Measurements from ENCODE around the gene GSTO2.

The GSTO2 gene

GRCh38 chr10:104344219-104344618 lies 75.2 kb downstream of the GSTO2 start:
- no peak for DNase-seq

GRCh38 chr10:104345515-104345914 lies 76.5 kb downstream of the GSTO2 start:
- no peak for DNase-seq

- no peak for DNase-seq
Observed at GRCh38 chr10:104345941-104346340, 77.0 kb downstream of the GSTO2 start.

DNA sequence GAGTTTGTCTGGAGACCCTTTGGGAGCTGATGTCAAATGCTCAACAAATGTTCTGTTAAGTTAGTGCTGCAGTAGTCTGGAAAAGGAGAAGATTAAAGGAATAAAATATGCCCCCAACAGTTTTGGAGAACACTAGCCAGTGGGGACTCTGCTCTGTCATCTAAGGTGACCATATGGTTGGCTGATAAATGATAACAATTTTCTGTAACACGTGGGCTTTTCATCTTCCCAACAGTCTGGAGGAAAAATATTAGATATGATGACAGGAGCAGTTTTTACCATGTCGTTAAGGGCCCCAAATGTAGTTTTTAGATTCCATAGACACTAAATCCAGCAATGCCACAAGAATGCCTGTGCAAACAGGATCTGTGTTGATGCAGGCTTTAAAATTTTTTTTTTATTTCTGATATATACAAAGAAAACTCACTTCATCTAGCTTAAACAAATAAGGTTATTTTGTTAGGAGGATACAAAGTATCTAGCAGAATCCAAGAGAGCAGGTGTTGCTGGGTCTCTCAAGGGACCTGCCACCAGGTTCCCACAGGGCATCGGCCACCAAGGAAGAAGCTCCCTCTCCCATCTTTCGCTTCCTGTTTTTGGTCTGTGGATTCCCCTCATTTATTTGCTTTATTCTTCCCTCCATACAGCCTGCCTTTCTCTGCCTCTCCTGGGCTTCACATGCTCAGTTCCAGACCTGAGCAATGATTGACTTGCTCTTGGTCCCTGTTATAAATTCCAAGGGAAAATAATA lies 78.5 kb downstream of the GSTO2 start:
- no peak for DNase-seq

DNA sequence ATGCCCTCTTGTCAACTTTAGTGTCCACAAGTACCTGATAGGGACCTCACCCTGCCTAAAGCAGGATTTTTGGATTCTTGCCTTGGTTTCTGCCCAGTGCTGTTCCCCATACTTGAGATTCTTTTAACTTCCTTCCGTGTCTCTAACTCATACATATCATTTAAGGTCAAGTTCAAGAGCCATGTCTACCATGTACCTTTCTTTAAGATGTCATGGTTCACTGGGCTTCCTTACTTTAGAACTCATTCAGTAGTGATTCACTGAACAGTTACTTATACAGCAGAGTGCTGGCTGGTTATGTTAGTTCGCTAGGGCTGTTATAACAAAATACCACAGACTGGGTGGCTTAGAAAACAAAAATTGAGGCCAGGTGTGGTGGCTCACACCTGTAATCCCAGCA lies 79.6 kb downstream of the GSTO2 start:
- no peak for DNase-seq

GRCh38 chr10:104349623-104350126 lies 80.7 kb downstream of the GSTO2 start:
- no peak for DNase-seq

- no peak for DNase-seq
Observed at GRCh38 chr10:104350127-104350635, 81.2 kb downstream of the GSTO2 start.

DNA sequence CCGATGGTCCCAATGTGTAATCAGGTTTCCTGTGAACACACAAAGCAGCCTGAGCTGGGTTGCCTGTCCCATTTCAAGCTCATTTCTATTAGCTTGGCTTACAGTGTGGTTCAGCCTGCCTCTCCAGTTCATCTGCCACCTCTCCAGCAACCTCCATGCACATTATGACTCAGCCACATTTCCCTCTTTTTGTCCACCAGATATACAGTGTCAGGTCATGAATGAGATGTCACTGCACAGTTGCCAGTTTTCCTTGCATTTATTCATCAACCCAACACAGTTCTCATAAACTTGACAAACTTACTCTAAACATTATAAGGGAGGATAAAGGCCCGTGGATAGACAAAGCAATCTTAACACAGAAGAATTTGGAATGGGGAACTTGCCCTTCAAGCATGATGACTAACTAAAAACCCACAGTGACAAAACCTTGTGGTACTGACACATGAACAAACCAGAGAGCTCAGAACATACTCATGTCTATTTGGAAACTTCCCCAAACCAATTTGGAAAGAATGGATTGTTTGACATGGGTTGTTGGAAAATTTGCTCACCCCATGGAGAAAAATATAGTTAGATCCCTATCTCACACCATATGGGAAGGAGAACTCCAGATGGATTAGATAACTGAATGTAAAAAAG lies 82.2 kb downstream of the GSTO2 start:
- no peak for DNase-seq

DNA sequence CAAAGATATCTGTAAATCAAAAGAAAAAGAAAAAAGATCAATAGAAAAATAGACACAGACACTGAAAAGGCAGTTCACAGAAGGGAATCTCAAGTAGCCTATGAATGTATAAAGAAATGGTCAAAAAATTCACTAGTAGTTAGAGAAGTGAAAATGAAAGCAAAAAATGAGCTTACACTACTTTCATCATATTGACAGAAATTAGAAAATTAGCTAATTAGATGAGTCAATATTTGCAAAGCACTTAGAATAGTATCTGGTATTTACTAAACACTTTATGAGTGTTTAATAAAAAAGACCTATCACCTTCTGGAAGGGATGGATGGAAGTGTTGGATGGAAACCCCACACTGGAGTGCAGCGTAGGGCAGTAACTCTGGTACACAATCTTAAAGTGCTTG lies 82.9 kb downstream of the GSTO2 start:
- no peak for DNase-seq

- DNase-seq: peak; percentile 86
Observed at GRCh38 chr10:104353325-104354048, 84.5 kb downstream of the GSTO2 start, which contains the start of gene CFAP58. Gene CFAP58, plus strand, starts transcription at chr10:104353833. Its CDS starts 65 bp downstream, at chr10:104353898.

Measured in activated naive CD4-positive, alpha-beta T cell treated with anti-CD3 and anti-CD28 coated beads, Interleukin-2, amount 50 U/mL, for 16 hours (primary cell).